H4 (cell line): ENCODE measurements around the gene APOL1. TPM values are rescaled to one million over a fixed set of nuclear protein-coding genes. Genes with fewer than 3 reads are reported as not detected.
A peak's percentile ranks its signal among the peaks of the same experiment; 100 is the strongest.
"Not testable (repeated sequence)": the region's sequence is repeated elsewhere in the genome, so short reads cannot be mapped to it uniquely, and the experiment has no call there.

Experiments
- DNase-seq: peaks from one replicate; pipeline ENCODE4 v3.0.0-alpha.2; 2015; ENCODE audit warnings: low spot score
- total RNA-seq: library from RNA; depleted of rRNA; stranded (reverse); fragments of >200 nt; shearing (Covaris generic); gene quantifications from 2 replicates; pipeline ENCODE4 v1.2.3, GENCODE V29; 2014; rRNA removed

APOL1 gene
- 27.5 and 33.3 TPM in 2 replicates for total RNA-seq

- DNase-seq, result peak; percentile 77
Measured at GRCh38 chr22:36252754-36253522, at the start of gene APOL1. Gene APOL1 (plus strand): TSS chr22:36253133. CDS start chr22:36254956, 1,823 bp downstream.

GRCh38 chr22:36203441-36203840 is 49.5 kb upstream of the APOL1 start:
- DNase-seq, result not testable (repeated sequence)

GRCh38 chr22:36204001-36204631 is 48.8 kb upstream of the APOL1 start:
- DNase-seq, result no peak

GRCh38 chr22:36204632-36205015 is 48.3 kb upstream of the APOL1 start:
- DNase-seq, result no peak

GRCh38 chr22:36205573-36205972 is 47.4 kb upstream of the APOL1 start:
- DNase-seq, result not testable (repeated sequence)

- DNase-seq, result no peak
Measured at GRCh38 chr22:36206255-36206654, 46.7 kb upstream of the APOL1 start.

- DNase-seq, result no peak
Measured at GRCh38 chr22:36208162-36208765, 44.7 kb upstream of the APOL1 start.

- DNase-seq, result no peak
Measured at GRCh38 chr22:36208914-36209313, 44.0 kb upstream of the APOL1 start.

GRCh38 chr22:36209488-36209908 is 43.4 kb upstream of the APOL1 start:
- not testable (repeated sequence) for DNase-seq

GRCh38 chr22:36210224-36210623 is 42.7 kb upstream of the APOL1 start:
- DNase-seq, result no peak

- DNase-seq, result peak; percentile 60
Measured at GRCh38 chr22:36211237-36211861, 41.6 kb upstream of the APOL1 start.

- no peak for DNase-seq
Measured at GRCh38 chr22:36212901-36213300, 40.0 kb upstream of the APOL1 start.

GRCh38 chr22:36213586-36213985 is 39.3 kb upstream of the APOL1 start:
- DNase-seq, result no peak

- DNase-seq, result no peak
Measured at GRCh38 chr22:36215981-36216380, 37.0 kb upstream of the APOL1 start.

- DNase-seq, result no peak
Measured at GRCh38 chr22:36218648-36219193, 34.2 kb upstream of the APOL1 start.

GRCh38 chr22:36220451-36220921 is 32.4 kb upstream of the APOL1 start:
- no peak for DNase-seq

- DNase-seq, result peak; percentile 34
Measured at GRCh38 chr22:36221799-36222751, 30.9 kb upstream of the APOL1 start.

- no peak for DNase-seq
Measured at GRCh38 chr22:36222887-36223450, 30.0 kb upstream of the APOL1 start.

GRCh38 chr22:36223504-36223903 is 29.4 kb upstream of the APOL1 start:
- no peak for DNase-seq

GRCh38 chr22:36224245-36224644 is 28.7 kb upstream of the APOL1 start:
- no peak for DNase-seq
